Fibroblast of the aortic adventitia (primary cell): ENCODE data around the gene SAMM50. TPM values are rescaled to one million over a fixed set of nuclear protein-coding genes. Genes with fewer than 3 reads are reported as not detected.

ENCODE experiments used
- DNase-seq: peaks from one replicate; pipeline ENCODE4 v3.0.0-alpha.2; 2010; ENCODE audit warnings: low read depth
- H3K4me3 ChIP-seq: 2 replicates; pipeline ENCODE4 v1.5.1; 2011; ENCODE audit warnings: low read depth, mild to moderate bottlenecking, control low read depth, low read length, moderate library complexity
- CTCF ChIP-seq: IDR thresholded peaks from 2 replicates; pipeline ENCODE4 v1.5.1; 2011; ENCODE audit warnings: mild to moderate bottlenecking, low read length, control low read depth, inconsistent platforms; ENCODE audit not compliant: insufficient read depth
- total RNA-seq: library from RNA; depleted of rRNA; stranded (reverse); fragments of >200 nt; gene quantifications from 2 replicates; pipeline ENCODE4 v1.2.3, GENCODE V29; 2012; ENCODE audit warnings: low replicate concordance

SAMM50 gene
- total RNA-seq, 1 donor, result 54.3 TPM

DNA sequence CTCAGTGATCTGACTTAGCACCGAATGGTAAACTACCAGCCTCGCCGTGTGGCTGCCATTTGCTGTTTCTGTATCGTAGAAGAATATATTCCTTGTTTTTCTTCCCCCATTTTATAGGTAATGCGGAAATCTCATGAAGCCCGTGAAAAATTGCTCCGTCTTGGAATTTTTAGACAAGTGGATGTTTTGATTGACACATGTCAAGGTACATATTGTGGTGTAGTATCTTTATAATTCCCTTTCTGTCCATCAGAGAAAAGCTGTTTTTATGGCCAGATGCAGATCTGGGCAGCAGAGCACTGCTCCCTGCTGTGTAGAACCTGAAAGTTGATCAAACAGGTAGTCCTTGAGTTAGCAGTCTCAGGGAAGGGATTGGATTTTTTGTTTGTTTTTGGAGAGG lies 13.4 kb downstream of the SAMM50 start:
- TF ChIP-seq CTCF, result no peak
- H3K4me3 ChIP-seq, result no peak overlapping the region
- no peak for DNase-seq

DNA sequence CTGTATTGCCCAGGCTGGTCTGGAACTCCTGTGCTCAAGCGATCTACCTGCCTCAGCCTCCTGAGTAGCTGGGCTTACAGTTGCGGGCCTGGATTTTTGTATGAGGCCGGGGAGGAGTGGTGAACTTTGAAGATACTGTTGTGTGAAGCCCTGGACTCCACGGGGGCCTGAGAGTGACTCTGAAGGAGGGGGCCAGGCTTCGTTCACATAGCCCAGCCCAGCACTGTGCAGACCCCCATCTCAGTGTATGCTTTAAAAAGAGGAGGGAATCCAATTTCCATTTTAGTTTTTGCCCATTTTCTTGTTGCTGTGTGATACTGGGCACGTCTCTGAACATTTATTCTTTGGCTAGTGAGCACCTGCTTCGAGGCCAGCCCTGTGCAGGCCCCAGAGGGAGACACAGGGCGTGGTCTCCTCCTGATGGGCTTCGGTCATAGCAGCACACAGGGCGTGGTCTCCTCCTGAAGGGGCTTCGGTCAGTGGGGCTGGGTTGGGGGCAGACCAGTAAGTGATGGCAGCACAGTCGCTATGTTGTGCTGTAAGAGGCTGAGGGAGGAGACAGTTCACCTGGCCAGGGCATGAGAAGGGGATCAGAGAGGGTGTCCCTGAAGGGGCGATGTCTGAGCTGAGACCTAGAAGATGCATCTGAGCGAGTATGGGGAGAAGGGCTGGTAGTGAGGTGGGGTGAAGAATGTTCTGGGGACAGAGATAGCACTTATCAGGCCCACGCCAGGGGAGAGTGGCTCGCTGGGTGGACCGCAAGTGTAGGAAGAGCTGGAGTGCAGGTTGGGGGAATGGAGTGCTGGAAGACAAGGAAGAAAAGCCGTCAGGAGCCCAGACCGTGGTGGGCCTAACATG lies 14.0 kb downstream of the SAMM50 start:
- DNase-seq, result no peak
- H3K4me3 ChIP-seq, result no peak overlapping the region
- TF ChIP-seq CTCF, result no peak

DNA sequence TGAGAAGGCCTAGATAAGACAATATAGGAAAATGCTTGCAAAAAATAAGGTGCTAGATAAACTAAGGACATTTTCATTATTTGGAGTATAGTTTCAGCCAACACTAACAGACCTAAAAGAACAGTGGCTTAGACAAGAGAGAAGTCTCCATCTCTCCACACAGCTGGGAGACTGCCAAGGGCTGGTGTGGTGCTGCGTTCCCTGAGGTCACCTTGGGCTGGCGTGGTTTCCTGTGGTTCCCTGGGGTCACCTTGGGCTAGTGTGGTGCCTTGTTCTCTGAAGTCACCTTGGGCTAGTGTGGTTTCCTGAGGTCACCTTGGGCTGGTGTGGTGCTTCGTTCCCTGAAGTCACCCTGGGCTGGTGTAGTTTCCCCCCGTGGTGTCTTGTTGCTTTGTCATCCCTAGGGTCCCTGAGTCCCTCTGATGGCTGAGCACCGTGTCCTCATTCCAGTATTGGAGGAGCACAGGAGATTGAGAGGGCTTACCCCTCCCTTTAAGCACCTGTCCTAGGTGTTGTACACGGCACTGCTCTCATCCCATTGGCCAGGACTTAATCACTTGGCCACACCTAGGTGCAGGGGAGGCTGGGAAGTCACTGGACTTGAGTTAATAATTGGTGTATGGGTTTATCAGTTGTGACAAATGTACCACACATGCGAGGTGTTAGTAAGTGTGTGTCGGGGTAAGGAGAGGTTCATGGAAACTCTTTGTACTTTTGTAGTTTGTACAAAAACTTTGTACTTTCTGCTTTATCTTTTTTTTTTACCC lies 14.9 kb downstream of the SAMM50 start:
- TF ChIP-seq CTCF, result no peak
- H3K4me3 ChIP-seq, result no peak overlapping the region
- no peak for DNase-seq

- DNase-seq, result no peak
- no peak overlapping the region for H3K4me3 ChIP-seq
- TF ChIP-seq CTCF, result no peak
Measured at GRCh38 chr22:43971112-43971511, 15.9 kb downstream of the SAMM50 start.

DNA sequence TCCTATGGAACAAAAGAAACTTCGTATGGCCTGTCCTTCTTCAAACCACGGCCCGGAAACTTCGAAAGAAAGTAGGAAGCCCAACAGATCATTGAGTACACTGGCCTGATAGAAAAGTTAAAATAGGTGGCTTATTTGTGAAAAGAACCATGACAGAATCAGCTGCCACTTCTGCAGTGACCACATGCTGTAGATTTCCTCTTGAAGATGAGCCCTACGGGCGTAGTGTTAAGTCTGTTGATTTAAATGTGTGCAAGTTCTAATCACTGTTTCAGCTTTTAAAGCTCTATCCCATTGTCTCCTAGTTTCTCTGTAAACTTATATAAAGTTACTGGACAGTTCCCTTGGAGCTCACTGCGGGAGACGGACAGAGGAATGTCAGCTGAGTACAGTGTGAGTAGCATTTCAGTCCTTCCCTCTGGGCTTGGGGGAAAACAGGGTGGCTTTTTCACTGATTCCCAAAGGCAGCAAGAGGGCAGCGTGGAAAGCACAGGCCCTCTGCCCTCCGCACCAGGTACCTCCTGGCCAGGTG lies 17.8 kb downstream of the SAMM50 start:
- TF ChIP-seq CTCF, result no peak

GRCh38 chr22:43974028-43974545 lies 18.8 kb downstream of the SAMM50 start:
- no peak for TF ChIP-seq CTCF
- no peak for DNase-seq
- no peak overlapping the region for H3K4me3 ChIP-seq

More for the DNA sequence above, 17.8 kb downstream of the SAMM50 start:
- DNase-seq, result no peak
- no peak overlapping the region for H3K4me3 ChIP-seq
